Measurements from ENCODE around the gene TSPAN5.
"Not testable (repeated sequence)": the region's sequence is repeated elsewhere in the genome, so short reads cannot be mapped to it uniquely, and the experiment has no call there.

Gene TSPAN5

GRCh38 chr4:98504091-98504490 is 154.3 kb downstream of the TSPAN5 start:
- in situ Hi-C loops (cut with HindIII; ENCODE audit: low sequenced_read_pairs), result no loop called here

- in situ Hi-C loops (cut with HindIII; ENCODE audit: low sequenced_read_pairs), result no loop called here
These were observed 154.7 kb downstream of the TSPAN5 start for GRCh38 chr4:98503676-98504075.

- in situ Hi-C loops (cut with HindIII; ENCODE audit: low sequenced_read_pairs), result no loop called here
These were observed 155.8 kb downstream of the TSPAN5 start for GRCh38 chr4:98502624-98503023.

GRCh38 chr4:98502031-98502430 is 156.4 kb downstream of the TSPAN5 start:
- in situ Hi-C loops (cut with HindIII; ENCODE audit: low sequenced_read_pairs), result no loop called here

- in situ Hi-C loops (cut with HindIII; ENCODE audit: low sequenced_read_pairs), result no loop called here
These were observed 157.0 kb downstream of the TSPAN5 start for GRCh38 chr4:98501383-98501782.

DNA sequence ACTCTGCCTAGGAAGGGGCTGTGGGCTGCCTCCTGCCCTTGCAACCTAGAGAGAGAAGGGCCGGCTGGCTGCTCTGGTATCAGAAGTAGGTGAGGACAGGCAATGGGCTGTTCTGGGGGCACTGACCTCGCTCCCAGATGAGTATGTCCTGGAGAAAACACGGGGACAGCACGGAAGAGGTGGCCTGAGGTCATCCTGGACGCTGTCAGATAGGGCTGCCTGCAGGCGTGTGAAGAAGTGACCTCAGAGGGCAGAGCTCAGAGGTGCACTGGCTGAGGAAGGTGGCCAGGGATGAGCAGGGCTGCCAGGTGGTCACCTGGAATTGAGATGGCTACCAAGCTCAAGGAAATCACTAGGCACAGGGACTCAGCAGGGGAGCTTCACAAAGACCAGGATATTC is 159.6 kb downstream of the TSPAN5 start:
- in situ Hi-C loops (cut with HindIII; ENCODE audit: low sequenced_read_pairs), result no loop called here

DNA sequence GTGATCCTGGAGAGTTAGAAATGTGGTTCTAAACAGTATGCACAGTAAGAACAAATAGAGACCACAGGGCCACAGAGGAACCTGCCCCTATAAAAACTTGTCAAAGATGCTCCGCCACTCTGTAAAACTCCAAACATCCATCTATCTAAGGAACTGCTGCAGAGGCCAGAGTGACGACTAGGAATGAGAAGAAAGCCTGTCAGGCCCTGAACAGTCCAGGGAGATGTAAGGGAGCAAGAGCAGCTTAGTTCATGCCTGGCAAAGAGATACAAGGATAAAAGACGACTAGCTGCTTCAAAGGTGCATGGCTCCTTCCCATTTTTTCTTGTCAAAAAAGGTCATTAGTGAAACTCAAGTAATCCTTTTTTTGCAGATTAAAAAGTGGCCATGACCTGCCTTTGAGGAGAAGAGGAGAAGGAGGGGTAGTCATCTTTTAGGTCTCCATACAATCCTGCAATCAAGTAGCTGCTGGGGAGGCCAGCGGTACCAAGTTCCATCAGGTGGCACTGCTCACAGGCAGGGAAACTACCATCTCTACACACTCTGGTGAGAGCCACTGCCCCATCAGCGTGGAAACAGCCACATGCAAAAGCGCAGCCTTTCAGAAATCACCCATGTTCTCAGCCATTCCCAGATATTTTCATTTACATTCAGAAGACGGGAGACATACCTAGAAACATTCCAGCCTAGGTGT is 162.1 kb downstream of the TSPAN5 start:
- in situ Hi-C loops (cut with HindIII; ENCODE audit: low sequenced_read_pairs), result no loop called here

DNA sequence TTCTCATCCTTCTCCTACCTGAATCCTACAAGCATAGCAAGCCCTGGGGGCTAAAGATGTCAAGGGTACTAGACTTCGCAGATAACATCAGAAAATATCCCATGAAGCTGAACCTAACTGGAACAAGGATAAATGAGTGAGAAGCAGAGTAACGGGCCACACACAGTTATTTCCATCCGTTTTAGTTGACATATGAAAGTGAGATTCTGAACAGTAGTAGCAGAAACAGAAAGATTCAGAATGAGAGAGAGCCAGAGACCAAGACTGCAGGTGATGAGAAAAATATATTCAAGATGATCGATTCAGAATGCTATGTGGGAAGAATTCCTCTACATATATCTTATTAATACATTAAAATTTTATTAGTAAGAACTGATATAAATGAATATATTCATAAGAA is 165.1 kb downstream of the TSPAN5 start:
- in situ Hi-C loops (cut with HindIII; ENCODE audit: low sequenced_read_pairs), result no loop called here

GRCh38 chr4:98491899-98492559 is 166.4 kb downstream of the TSPAN5 start:
- in situ Hi-C loops (cut with HindIII; ENCODE audit: low sequenced_read_pairs), result no loop called here

DNA sequence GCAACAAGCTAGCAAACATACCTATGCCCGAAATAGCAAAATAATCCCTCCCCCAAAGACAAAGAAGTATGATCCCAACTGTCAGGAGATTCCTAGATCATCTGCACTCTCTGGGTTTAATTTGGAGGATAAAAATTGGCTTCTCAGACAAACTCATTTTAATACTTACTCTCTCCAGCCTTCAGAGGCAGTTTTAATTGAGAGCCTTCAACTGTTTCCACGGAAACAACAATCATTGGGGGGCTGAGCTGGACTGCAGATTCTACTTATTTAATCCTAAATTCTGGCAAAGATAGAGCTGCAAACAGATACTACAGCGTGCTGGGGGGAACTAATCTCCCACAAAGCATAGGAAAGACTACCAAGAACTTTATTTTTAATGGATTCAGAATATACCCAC is 168.2 kb downstream of the TSPAN5 start:
- in situ Hi-C loops (cut with HindIII; ENCODE audit: low sequenced_read_pairs), result no loop called here

- in situ Hi-C loops (cut with HindIII; ENCODE audit: low sequenced_read_pairs), result no loop called here
These were observed 172.5 kb downstream of the TSPAN5 start for GRCh38 chr4:98485816-98486345.

GRCh38 chr4:98484031-98484430 is 174.4 kb downstream of the TSPAN5 start:
- in situ Hi-C loops (cut with HindIII; ENCODE audit: low sequenced_read_pairs), result no loop called here

DNA sequence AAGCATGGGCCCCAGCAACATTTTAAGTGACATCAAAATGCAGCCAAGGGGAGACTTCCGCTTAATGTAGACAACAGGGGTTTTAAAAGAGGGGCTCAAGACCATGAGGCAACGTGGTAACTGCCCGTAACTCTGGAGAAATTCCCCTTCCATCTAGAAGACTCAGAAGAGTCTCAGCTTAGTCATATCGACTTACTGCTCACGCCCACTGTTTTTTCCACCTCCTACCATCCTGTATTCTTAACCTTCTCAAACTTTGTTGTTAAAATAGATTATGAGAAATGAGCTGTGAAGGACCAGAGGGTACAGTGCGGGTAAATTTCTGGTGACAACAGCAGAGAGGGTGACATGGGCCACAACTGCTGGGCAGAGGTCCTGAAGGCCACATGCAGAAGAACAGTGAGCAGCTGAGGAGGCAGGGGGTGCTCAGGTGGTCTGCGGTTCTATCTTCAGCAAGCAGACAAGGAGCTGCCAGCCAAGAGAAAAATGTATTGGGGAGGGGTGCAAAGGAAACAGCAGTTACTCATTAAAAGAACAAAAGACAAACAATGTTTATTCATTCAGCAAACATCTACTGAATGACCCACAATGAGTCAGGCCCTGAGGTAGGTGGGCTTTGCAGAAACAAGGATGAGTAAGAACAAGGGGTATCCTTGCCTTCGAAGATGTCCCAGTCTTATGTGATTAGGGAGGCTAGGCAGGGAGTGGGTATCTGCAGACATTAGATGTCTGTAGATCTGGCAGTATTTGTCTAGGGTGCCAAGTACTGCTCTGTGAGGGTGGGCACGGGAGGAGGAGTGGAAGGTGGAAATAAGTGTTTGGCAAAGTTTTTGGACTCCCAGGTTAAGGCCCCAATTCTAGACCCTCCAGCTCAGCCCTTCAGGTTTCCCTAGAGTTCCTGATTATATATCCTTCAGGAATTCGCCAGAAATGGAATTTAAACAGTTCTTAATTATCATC is 175.3 kb downstream of the TSPAN5 start:
- in situ Hi-C loops (cut with HindIII; ENCODE audit: low sequenced_read_pairs), result no loop called here

DNA sequence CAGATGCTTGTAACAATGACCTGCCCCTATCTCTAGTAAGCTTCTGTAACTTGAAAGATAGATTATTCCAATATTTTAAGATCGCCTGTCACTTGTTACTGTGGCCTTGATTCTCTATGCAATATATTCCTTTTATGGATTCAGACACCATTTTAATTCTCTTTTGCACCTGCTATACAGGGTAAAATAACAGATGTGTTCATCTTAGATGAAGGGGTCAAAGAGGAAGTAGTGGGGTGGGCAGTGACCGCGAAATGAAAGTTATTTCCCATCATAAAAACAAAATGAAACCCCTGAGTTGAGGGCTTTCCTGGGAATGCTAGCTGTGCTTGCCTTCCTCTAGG is 175.9 kb downstream of the TSPAN5 start:
- in situ Hi-C loops (cut with HindIII; ENCODE audit: low sequenced_read_pairs), result no loop called here

GRCh38 chr4:98481167-98481566 is 177.2 kb downstream of the TSPAN5 start:
- in situ Hi-C loops (cut with HindIII; ENCODE audit: low sequenced_read_pairs), result no loop called here

GRCh38 chr4:98480535-98480934 is 177.9 kb downstream of the TSPAN5 start:
- in situ Hi-C loops (cut with HindIII; ENCODE audit: low sequenced_read_pairs), result no loop called here

- in situ Hi-C loops (cut with HindIII; ENCODE audit: low sequenced_read_pairs), result not testable (repeated sequence)
These were observed 178.8 kb downstream of the TSPAN5 start for GRCh38 chr4:98479590-98479989.

- in situ Hi-C loops (cut with HindIII; ENCODE audit: low sequenced_read_pairs), result no loop called here
These were observed 181.5 kb downstream of the TSPAN5 start for GRCh38 chr4:98476891-98477290.

- in situ Hi-C loops (cut with HindIII; ENCODE audit: low sequenced_read_pairs), result no loop called here
These were observed 184.0 kb downstream of the TSPAN5 start for GRCh38 chr4:98474408-98474844.

DNA sequence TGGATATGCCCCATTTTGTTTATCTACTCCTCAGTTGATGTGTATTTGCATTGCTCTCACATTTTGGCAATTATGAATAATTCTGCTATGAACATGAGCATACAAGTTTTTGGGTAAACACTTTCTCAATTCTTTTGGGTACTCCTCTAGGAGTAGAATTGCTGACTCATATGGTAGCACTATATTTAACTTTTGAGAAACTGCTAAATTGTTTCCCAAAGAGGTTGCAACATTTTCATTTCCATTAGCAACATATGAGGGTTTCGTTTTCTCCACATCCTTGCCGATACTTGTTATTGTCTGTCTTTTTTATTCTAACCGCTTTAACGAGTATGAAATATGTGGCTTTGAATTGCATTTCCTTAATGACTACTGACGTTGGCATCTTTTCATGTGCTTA is 185.4 kb downstream of the TSPAN5 start:
- in situ Hi-C loops (cut with HindIII; ENCODE audit: low sequenced_read_pairs), result no loop called here

- in situ Hi-C loops (cut with HindIII; ENCODE audit: low sequenced_read_pairs), result no loop called here
These were observed 187.6 kb downstream of the TSPAN5 start for GRCh38 chr4:98470831-98471230.

Measured in DLD1 (cell line).